Activated naive CD8-positive, alpha-beta T cell treated with anti-CD3 and anti-CD28 coated beads, Interleukin-2, amount 10 ng/mL, durations not matched to agents 7 days and 5 days (primary cell): Measurements from ENCODE around the gene ST3GAL2. TPM values are rescaled to one million over a fixed set of nuclear protein-coding genes. Genes with fewer than 3 reads are reported as not detected.
A peak's percentile ranks its signal among the peaks of the same experiment; 100 is the strongest.
"Not testable (repeated sequence)": the region's sequence is repeated elsewhere in the genome, so short reads cannot be mapped to it uniquely, and the experiment has no call there.

Experiments used
- ATAC-seq: fragments of 150-1000 bp; cut with Tn5 transposase; one replicate; pipeline ENCODE4 v1.10.0; 2021; ENCODE audit warnings: low read depth, moderate library complexity
- POLR2A ChIA-PET: fragments of 350-600 bp; sonication (Branson Sonifier 250); formaldehyde crosslinking; loops from one replicate; lab custom pipeline; 2021; ENCODE audit warnings: antibody characterized with exemption; lab: Charles Lee
- DNase-seq: peaks from one replicate; pipeline ENCODE4 v3.0.0; 2021
- H3K27ac Mint-ChIP-seq: one replicate; pipeline ENCODE4 v1.8.0; 2022; ENCODE audit warnings: mild to moderate bottlenecking, mixed read lengths
- H3K27me3 Mint-ChIP-seq: one replicate; pipeline ENCODE4 v1.8.0; 2022; ENCODE audit warnings: mild to moderate bottlenecking, moderate library complexity, mixed read lengths
- H3K36me3 Mint-ChIP-seq: one replicate; pipeline ENCODE4 v1.8.0; 2021; ENCODE audit warnings: mild to moderate bottlenecking, mixed read lengths
- H3K4me1 Mint-ChIP-seq: one replicate; pipeline ENCODE4 v1.8.0; 2021; ENCODE audit warnings: mixed read lengths
- H3K4me3 Mint-ChIP-seq: one replicate; pipeline ENCODE4 v1.8.0; 2022; ENCODE audit warnings: mild to moderate bottlenecking, moderate library complexity, mixed read lengths
- H3K9me3 Mint-ChIP-seq: one replicate; pipeline ENCODE4 v1.8.0; 2021; ENCODE audit warnings: mixed read lengths
- total RNA-seq, 2 experiments: library from RNA; stranded (reverse); gene quantifications; one replicate each; pipeline ENCODE4 v1.2.3, GENCODE V29; 2021

Gene ST3GAL2
- total RNA-seq, 2 experiments from 2014 or later = 31.9 to 38.6 TPM

DNA sequence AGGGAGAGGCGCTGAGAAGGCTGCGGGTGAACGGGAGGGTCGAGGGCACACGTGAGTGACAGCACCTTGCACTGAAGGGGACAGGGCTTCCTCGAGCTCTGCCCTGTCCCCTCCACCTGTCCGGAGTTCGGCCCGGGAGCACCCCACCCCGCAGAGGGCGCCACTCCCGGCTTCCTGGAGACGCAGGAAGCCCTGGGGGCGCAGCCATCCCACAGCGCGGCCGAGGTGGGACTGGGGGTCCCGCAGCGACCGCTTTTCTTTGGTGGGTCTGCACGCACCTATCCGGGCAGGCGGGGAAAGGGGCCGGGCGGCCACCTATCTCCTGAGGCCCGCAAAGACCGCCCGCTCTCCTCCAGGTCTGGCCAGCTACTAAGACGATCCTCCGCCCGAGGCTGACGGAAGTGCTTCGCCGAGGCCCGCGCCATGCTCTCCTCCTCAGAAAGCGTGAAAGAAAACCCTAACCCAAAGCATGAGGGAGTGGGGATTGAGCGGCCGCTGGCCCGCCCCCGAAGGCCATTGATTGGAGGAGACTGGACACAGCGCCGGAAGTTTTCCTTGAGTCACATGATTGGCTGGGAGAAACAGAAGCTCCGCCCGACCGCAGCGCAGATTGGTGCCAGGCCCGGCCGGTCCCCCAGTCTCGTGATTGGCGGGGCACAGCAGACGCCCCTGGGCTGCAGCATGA lies 57.8 kb downstream of the ST3GAL2 start:
- H3K4me1 Mint-ChIP-seq = peaks cover 9% of the 10 kb centered on the region
- H3K27me3 Mint-ChIP-seq = no peaks in the 10 kb centered on the region
- peak; percentile 92 for DNase-seq
- H3K36me3 Mint-ChIP-seq = peaks cover 8% of the 10 kb centered on the region
- POLR2A ChIA-PET = interaction anchor here (0.5 to 3.3 kb wide), 34 partner anchors 9 to 251 kb away, joined by 3 to 63 read pairs (median 4); partner anchors contain the start of genes AARS1, COG4, DDX19A and DDX19B
- peak overlapping the region; percentile 99 for H3K27ac Mint-ChIP-seq
- no peaks in the 10 kb centered on the region for H3K9me3 Mint-ChIP-seq
- peak overlapping the region; percentile 96 for H3K4me3 Mint-ChIP-seq
- ATAC-seq = peak; percentile 92

DNA sequence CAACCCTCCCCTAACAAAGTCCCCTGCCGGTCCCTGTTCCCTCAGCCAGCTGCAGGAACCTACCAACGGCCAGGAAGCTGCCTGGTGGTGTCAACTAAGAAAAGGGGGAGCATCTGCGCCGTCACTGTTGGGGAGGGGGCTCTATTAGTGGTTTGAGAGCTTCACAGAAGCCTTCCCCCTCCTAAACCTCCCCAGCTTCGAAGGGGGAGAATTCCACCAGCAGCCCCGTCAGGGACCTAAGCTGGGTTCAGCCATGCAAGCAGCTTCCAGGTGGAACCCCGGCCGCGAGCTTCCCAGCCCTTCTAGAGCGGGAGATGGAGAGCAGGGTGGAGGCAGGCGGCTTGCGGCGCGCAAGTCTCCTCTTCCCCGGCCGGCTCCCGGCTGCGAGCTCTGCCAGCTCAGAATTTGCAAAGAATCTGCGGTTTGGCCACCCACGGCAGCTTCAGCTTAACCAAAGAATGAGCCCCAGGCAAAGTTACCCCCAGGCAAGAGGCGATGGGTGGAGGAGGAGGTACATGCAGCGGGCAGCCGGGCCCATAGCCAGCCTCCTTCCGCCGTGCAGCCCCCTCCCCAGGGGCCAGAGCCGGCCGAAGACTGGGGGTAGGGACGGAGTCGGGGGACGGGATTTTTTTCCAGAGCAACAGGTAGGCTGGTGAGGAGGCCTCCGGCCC lies 58.5 kb downstream of the ST3GAL2 start:
- POLR2A ChIA-PET = interaction anchor here (0.5 to 3.3 kb wide), 29 partner anchors 8 to 181 kb away, joined by 3 to 63 read pairs (median 5); partner anchors contain the start of genes AARS1, COG4, DDX19A and DDX19B
- no peaks in the 10 kb centered on the region for H3K27me3 Mint-ChIP-seq
- peak overlapping the region; percentile 96 for H3K4me3 Mint-ChIP-seq
- H3K36me3 Mint-ChIP-seq = peaks cover 8% of the 10 kb centered on the region
- H3K4me1 Mint-ChIP-seq = peaks cover 9% of the 10 kb centered on the region
- ATAC-seq (peak; percentile 4), DNase-seq (peak; percentile 73)
- H3K27ac Mint-ChIP-seq = peak overlapping the region; percentile 99
- H3K9me3 Mint-ChIP-seq = no peaks in the 10 kb centered on the region

DNA sequence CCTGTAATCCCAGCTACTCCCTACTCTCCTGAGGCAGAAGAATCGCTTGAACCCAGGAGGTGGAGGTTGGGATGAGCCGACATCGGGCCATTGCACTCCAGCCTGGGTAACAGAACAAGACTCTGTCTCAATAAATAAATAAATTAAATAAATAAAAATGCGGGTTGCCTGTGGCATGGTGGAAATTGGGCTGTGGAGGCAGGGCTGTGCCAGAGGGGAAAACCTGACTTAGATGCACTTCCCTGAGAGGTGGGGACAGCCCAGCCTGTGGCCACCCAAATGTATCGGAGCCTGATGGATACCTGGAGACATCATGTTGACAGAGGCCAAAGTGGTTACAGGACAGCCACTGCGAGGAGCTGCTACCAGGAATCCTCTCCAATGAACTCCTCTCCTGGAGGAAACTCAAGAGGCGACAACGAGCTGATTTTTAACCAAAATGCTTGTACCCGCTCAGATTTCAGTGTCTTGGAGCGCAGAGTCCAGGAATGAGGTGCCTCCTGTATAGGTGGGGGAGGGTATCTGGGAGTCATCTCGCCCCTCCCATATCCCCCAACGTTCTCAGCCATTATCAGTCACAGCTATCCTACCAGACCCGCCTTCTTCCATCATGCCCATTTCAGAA lies 59.9 kb downstream of the ST3GAL2 start:
- peaks cover 12% of the 10 kb centered on the region for H3K4me1 Mint-ChIP-seq
- H3K27ac Mint-ChIP-seq = no peak overlapping the region
- ATAC-seq = no peak

DNA sequence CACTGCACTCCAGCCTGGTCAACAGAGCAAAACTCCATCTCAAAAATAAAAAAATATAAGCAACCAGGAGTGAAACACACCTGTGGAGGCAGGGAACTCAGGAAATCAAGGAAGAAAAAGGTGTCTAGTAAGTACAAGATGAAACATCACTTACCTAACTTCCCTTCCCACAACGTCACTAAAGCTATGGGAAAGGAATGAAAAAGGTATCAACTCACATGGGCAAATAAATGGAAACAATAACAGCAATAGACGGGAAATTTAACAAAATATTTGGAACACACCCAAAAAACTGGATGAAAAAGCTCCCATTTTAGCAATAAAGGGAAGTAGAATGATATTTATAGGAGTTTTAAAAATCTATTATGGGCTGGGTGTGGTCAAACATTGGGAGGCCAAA lies 61.1 kb downstream of the ST3GAL2 start:
- DNase-seq = no peak
- H3K27me3 Mint-ChIP-seq = no peaks in the 10 kb centered on the region
- no peak for ATAC-seq
- peaks cover 12% of the 10 kb centered on the region for H3K4me1 Mint-ChIP-seq
- no peak overlapping the region for H3K27ac Mint-ChIP-seq
- POLR2A ChIA-PET = interaction anchor here (0.5 to 1.6 kb wide), 2 partner anchors 31 to 68 kb away, joined by 3 to 4 read pairs; partner anchors contain the start of gene DDX19A
- H3K36me3 Mint-ChIP-seq = peaks cover 11% of the 10 kb centered on the region
- no peak overlapping the region for H3K4me3 Mint-ChIP-seq
- no peaks in the 10 kb centered on the region for H3K9me3 Mint-ChIP-seq

More for the DNA sequence above, 59.9 kb downstream of the ST3GAL2 start:
- H3K9me3 Mint-ChIP-seq = no peaks in the 10 kb centered on the region
- H3K36me3 Mint-ChIP-seq = peaks cover 10% of the 10 kb centered on the region
- H3K4me3 Mint-ChIP-seq = peak overlapping the region; percentile 39
- POLR2A ChIA-PET = interaction anchor here (1.1 to 3.3 kb wide), 8 partner anchors 14 to 145 kb away, joined by 3 to 63 read pairs (median 5); partner anchors contain the start of genes AARS1, COG4, DDX19A and DDX19B
- DNase-seq = no peak
- no peaks in the 10 kb centered on the region for H3K27me3 Mint-ChIP-seq

DNA sequence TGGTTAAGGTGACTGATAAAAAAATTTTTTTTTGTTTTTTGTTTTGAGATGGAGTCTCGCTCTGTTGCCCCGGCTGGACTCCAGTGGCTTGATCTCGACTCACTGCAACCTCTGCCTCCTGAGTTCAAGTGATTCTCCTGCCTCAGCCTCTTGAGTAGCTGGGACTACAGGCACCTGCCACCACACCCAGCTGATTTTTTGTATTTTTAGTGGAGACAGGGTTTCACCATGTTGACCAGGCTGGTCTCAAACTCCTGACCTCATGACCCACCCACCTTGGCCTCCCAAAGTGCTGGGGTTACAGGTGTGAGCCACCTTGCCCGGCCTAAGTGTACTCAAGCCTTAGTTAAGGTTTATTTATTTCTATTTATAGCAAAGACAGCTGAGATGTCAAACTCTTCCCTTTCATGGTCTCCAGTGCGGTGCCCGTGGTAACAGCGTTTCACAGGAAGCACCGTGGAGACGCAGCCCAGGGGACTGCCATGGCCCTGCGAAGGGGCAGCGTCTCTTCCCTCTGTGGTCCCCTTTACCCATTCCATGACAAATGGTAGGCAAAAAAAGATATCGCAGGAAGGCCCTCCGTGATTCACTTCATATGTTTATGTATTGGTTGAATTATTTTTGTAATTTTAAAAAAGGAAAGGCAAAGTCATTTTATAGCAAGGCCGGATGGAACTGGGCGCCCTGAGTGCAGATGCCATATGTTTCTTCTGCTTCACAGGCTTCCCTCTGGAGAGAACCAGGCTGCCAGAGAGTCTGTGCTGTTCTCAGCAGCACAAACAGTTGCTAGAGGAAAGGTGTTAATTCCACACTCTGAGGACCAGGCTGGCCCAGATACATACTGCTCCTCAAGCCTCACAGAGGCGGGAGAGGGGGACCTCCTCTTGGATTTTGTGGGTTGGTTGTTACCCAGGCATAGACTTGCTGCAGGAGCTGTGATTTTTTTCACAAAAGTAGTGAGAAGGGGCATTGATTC lies 63.0 kb downstream of the ST3GAL2 start:
- peaks cover 15% of the 10 kb centered on the region for H3K36me3 Mint-ChIP-seq
- no peak for ATAC-seq
- no peaks in the 10 kb centered on the region for H3K27me3 Mint-ChIP-seq
- POLR2A ChIA-PET = interaction anchor here (1.0 kb wide), 1 partner anchor 24 kb away, joined by 3 read pairs; no protein-coding TSS in a partner anchor
- H3K27ac Mint-ChIP-seq = peak overlapping the region; percentile 34
- DNase-seq = no peak
- H3K9me3 Mint-ChIP-seq = no peaks in the 10 kb centered on the region
- no peak overlapping the region for H3K4me3 Mint-ChIP-seq
- peaks cover 8% of the 10 kb centered on the region for H3K4me1 Mint-ChIP-seq

DNA sequence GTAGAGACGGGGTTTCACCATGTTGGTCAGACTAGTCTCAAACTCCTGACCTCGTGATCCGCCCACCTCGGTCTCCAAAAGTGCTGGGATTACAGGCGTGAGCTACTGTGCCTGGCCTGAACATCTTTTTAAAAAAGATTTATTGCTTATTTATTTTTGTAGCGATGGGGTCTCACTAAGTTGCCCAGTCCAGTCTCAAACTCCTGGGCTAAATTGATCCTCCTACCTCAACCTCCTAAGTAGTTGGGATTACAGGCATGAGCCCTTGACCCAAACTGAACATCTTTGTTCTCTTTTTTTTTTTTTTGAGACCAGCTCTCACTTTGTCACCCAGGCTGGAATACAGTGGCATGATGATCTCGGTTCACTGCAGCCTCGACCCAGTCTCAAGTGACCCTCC lies 64.7 kb downstream of the ST3GAL2 start:
- peaks cover 7% of the 10 kb centered on the region for H3K4me1 Mint-ChIP-seq
- peaks cover 17% of the 10 kb centered on the region for H3K36me3 Mint-ChIP-seq
- H3K27me3 Mint-ChIP-seq = no peaks in the 10 kb centered on the region
- peak overlapping the region; percentile 34 for H3K27ac Mint-ChIP-seq
- POLR2A ChIA-PET = interaction anchor here (0.7 to 1.2 kb wide), 2 partner anchors 151 to 203 kb away, joined by 3 read pairs; no protein-coding TSS in a partner anchor
- ATAC-seq (no peak), DNase-seq (no peak)
- no peak overlapping the region for H3K4me3 Mint-ChIP-seq
- H3K9me3 Mint-ChIP-seq = no peaks in the 10 kb centered on the region

DNA sequence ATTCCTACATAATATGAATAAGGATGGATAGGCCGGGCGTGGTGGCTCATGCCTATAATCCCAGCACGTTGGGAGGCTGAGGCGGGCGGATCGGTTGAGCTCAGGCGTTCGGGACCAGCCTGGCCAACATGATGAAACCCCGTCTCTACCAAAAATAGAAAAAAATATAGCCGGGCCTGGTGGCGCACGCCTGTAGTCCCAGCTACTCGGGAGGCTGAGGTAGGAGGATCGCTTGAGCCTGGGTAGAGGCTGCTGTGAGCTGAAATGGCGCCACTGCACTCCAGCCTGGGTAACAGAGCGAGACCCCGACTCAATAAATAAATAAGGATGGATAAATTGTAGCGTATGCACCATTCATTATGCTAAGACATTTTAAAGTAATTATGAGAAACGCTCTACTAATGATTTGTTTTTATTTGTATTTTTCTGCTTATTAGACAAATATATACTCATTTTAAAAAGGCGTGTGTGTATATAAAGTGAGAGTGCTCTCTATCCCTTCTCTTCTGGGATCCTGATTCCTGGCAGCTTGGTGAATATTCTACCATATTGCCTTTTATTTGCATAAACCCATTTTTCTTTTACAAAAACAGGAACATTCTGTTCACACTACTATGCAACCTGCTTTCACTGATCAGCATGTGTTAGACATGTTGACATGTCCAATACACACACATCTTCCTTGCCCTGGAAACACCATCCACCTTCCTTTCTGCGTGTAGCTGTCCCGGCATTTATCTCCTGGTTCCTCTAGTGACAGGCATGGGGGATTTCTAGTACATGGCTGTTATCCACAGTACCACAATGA lies 65.8 kb downstream of the ST3GAL2 start:
- Mint-ChIP-seq H3K4me1 (peaks cover 7% of the 10 kb centered on the region), H3K4me3 (no peak overlapping the region)
- POLR2A ChIA-PET = interaction anchor here (1.4 kb wide), 1 partner anchor 8 kb away, joined by 4 read pairs; no protein-coding TSS in a partner anchor

DNA sequence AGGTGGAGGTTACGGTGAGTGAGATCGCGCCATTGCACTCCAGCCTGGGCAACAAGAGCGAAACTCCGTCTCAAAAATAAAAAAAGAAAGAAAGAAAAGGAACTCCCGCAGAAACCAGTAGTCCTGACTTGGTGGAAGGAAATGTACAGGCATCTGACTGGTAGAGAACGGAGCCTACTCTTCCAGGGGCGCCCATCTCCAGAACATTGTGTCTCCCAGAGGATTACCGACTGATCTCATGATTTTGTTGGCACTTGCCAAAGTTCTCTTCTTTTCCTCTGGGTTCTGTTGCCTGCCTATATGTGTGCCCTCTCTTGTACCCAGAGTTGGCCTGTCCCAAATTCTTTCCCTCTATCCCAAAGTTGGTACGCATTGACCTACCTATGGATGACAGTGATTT lies 68.0 kb downstream of the ST3GAL2 start:
- no peaks in the 10 kb centered on the region for H3K9me3 Mint-ChIP-seq
- H3K27me3 Mint-ChIP-seq = no peaks in the 10 kb centered on the region
- H3K4me1 Mint-ChIP-seq = peaks cover 5% of the 10 kb centered on the region
- peaks cover 14% of the 10 kb centered on the region for H3K36me3 Mint-ChIP-seq
- no peak overlapping the region for H3K4me3 Mint-ChIP-seq
- no peak for DNase-seq
- no peak for ATAC-seq
- no peak overlapping the region for H3K27ac Mint-ChIP-seq
- POLR2A ChIA-PET = no interaction called here

More for the DNA sequence above, 65.8 kb downstream of the ST3GAL2 start:
- H3K36me3 Mint-ChIP-seq = peaks cover 20% of the 10 kb centered on the region
- no peaks in the 10 kb centered on the region for H3K9me3 Mint-ChIP-seq
- H3K27ac Mint-ChIP-seq = no peak overlapping the region
- no peak for ATAC-seq
- DNase-seq = no peak
- H3K27me3 Mint-ChIP-seq = no peaks in the 10 kb centered on the region

DNA sequence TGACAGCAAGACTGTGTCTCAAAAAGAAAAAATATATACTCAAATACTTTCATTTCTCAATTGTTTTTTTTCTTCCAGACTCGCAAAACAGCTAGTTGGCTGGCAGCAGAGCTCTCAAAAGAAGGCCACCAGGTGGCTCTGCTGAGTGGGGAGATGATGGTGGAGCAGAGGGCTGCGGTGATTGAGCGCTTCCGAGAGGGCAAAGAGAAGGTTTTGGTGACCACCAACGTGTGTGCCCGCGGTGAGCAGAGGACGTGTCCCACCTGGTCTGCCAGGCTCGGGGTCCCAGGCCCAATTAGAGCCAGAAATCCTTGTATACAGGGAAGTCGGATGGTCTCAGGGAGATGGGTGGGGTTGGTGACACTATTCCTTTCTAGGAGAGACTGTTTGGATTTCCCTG lies 68.8 kb downstream of the ST3GAL2 start:
- H3K27me3 Mint-ChIP-seq, H3K4me3 Mint-ChIP-seq, H3K9me3 Mint-ChIP-seq, H3K4me1 Mint-ChIP-seq: not testable (repeated sequence)
- H3K27ac Mint-ChIP-seq = peak overlapping the region; percentile 58
- DNase-seq (peak; percentile 51), ATAC-seq (peak; percentile 74)
- POLR2A ChIA-PET = interaction anchor here (1.2 kb wide), 1 partner anchor 11 kb away, joined by 3 read pairs; no protein-coding TSS in a partner anchor
- peaks cover 15% of the 10 kb centered on the region for H3K36me3 Mint-ChIP-seq

DNA sequence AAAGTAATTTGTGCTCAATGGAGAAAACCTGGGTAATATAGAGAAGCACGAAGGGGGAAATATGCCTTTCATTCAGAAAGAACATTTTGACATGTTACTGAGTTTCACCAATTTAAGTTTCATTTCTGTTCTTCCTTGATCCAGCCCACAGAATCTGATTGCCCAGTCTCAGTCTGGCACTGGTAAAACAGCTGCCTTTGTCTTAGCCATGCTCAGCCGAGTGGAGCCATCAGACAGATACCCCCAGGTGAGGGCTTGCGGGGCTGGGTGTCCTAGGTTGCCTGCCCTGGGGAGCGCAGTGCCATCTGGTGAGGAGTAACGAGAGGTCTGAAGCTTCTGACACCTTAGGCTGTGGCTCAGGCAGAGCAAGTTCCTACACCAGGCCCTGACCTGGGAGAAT lies 74.5 kb downstream of the ST3GAL2 start:
- no peak for DNase-seq
- Mint-ChIP-seq H3K9me3 (no peaks in the 10 kb centered on the region), H3K4me1 (no peaks in the 10 kb centered on the region), H3K36me3 (peaks cover 8% of the 10 kb centered on the region), H3K4me3 (no peak overlapping the region), H3K27ac (no peak overlapping the region), H3K27me3 (no peaks in the 10 kb centered on the region)
- POLR2A ChIA-PET = interaction anchor here (0.6 kb wide), 1 partner anchor 202 kb away, joined by 3 read pairs; no protein-coding TSS in a partner anchor
- no peak for ATAC-seq

DNA sequence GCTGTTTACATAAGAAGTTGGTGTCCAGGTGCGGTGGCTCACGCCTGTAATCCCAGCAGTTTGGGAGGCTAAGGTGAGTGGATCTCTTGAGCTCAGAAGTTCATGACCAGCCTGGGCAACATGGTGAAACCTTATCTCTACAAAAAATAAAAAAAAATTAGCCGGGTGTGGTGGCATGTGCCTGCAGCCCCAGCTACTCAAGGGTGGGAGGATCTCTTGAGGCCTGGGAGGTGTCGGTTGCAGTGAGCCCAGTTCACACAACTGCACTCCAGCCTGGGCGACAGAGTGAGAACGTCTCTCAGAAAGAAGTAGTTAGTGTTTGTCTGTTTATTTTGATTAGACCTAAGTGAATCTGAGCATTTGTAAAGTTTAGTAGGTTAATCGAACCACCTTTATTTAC lies 79.3 kb downstream of the ST3GAL2 start:
- no peaks in the 10 kb centered on the region for H3K9me3 Mint-ChIP-seq
- peaks cover 12% of the 10 kb centered on the region for H3K36me3 Mint-ChIP-seq
- POLR2A ChIA-PET = interaction anchor here (0.6 to 1.4 kb wide), 4 partner anchors 9 to 24 kb away, joined by 3 to 5 read pairs (median 3); partner anchors contain the start of gene DDX19A
- DNase-seq (no peak), ATAC-seq (no peak)
- H3K27ac Mint-ChIP-seq = no peak overlapping the region
- H3K4me3 Mint-ChIP-seq = no peak overlapping the region
- H3K27me3 Mint-ChIP-seq = no peaks in the 10 kb centered on the region
- H3K4me1 Mint-ChIP-seq = peaks cover 1% of the 10 kb centered on the region
